HL-60 (cell line): ENCODE data around the gene APOD.
A peak's percentile ranks its signal among the peaks of the same experiment; 100 is the strongest.
"Not testable (repeated sequence)": the region's sequence is repeated elsewhere in the genome, so short reads cannot be mapped to it uniquely, and the experiment has no call there.

Experiments
- DNase-seq, 2 experiments: peaks; one replicate each; pipeline ENCODE4 v3.0.0-alpha.2; 2010 to 2020; ENCODE audit warnings: low read depth in 1 of 2, low spot score in 1 of 2
- H3K27ac ChIP-seq: fragments of 250-450 bp; sonication (Bioruptor Pico); replicated peaks from 2 replicates; pipeline ENCODE4 v1.5.1; 2020; ENCODE audit warnings: mild to moderate bottlenecking, moderate library complexity
- H3K27me3 ChIP-seq: fragments of 250-450 bp; sonication (Bioruptor Pico); 2 replicates; pipeline ENCODE4 v1.5.1; 2021; ENCODE audit warnings: mild to moderate bottlenecking, moderate library complexity; ENCODE audit not compliant: insufficient read depth, poor library complexity, severe bottlenecking
- H3K4me3 ChIP-seq: replicated peaks from 2 replicates; pipeline ENCODE4 v1.5.1; 2011; ENCODE audit warnings: mild to moderate bottlenecking, control low read depth, low read length; ENCODE audit not compliant: insufficient read depth
- CTCF ChIP-seq: IDR thresholded peaks from one replicate; pipeline ENCODE4 v1.5.1; 2011; ENCODE audit warnings: low read length, control low read depth, inconsistent platforms; ENCODE audit not compliant: insufficient read depth
- GABPA ChIP-seq: IDR thresholded peaks from 2 replicates; pipeline ENCODE4 v1.6.1; 2012; ENCODE audit warnings: low read depth
- POLR2AphosphoS5 ChIP-seq: IDR thresholded peaks from 2 replicates; pipeline ENCODE4 v1.6.1; 2012; ENCODE audit warnings: low read depth
- REST ChIP-seq: IDR thresholded peaks from 2 replicates; pipeline ENCODE4 v1.6.1; 2012; ENCODE audit warnings: low read depth; ENCODE audit not compliant: insufficient replicate concordance
- SPI1 ChIP-seq: IDR thresholded peaks from 2 replicates; pipeline ENCODE4 v1.6.1; 2012; ENCODE audit warnings: low read depth, mild to moderate bottlenecking, borderline replicate concordance

APOD gene

GRCh38 chr3:195612075-195612800, 28.5 kb upstream of the APOD start:
- TF ChIP-seq SPI1 (peak; percentile 56; the same call in 1 of the 2 replicates), POLR2AphosphoS5 (no peak)

GRCh38 chr3:195609229-195609628, 25.5 kb upstream of the APOD start:
- no peak for TF ChIP-seq POLR2AphosphoS5
- no peak for TF ChIP-seq GABPA
- TF ChIP-seq REST, result no peak
- no peak for TF ChIP-seq CTCF
- TF ChIP-seq SPI1, result no peak
- H3K27ac ChIP-seq, result no peak overlapping the region

More at GRCh38 chr3:195612075-195612800, 28.5 kb upstream of the APOD start:
- Histone ChIP-seq H3K4me3 (no peak overlapping the region), H3K27ac (no peak overlapping the region), H3K27me3 (no peaks in the 10 kb centered on the region)
- no peak for DNase-seq

GRCh38 chr3:195601785-195602184, 18.0 kb upstream of the APOD start:
- not testable (repeated sequence) for H3K27ac ChIP-seq, H3K27me3 ChIP-seq, DNase-seq, H3K4me3 ChIP-seq

More at GRCh38 chr3:195609229-195609628, 25.5 kb upstream of the APOD start:
- no peaks in the 10 kb centered on the region for H3K27me3 ChIP-seq
- DNase-seq, result no peak
- H3K4me3 ChIP-seq, result no peak overlapping the region

- TF ChIP-seq SPI1 (no peak), REST (no peak), GABPA (no peak), POLR2AphosphoS5 (no peak), CTCF (no peak)
- no peak overlapping the region for H3K4me3 ChIP-seq
- H3K27ac ChIP-seq, result no peak overlapping the region
- H3K27me3 ChIP-seq, result no peaks in the 10 kb centered on the region
- DNase-seq, result no peak
Observed at GRCh38 chr3:195601382-195601781, 17.6 kb upstream of the APOD start.

- H3K27ac ChIP-seq, H3K4me3 ChIP-seq, DNase-seq, H3K27me3 ChIP-seq: not testable (repeated sequence)
Observed at GRCh38 chr3:195599926-195600325, 16.2 kb upstream of the APOD start.

GRCh38 chr3:195599516-195599915, 15.8 kb upstream of the APOD start:
- DNase-seq, H3K4me3 ChIP-seq, H3K27ac ChIP-seq, H3K27me3 ChIP-seq: not testable (repeated sequence)
